Loucy (cell line): ENCODE measurements around the gene VWA3A.
"Not testable (repeated sequence)": the region's sequence is repeated elsewhere in the genome, so short reads cannot be mapped to it uniquely, and the experiment has no call there.

ENCODE experiments used
- EZH2phosphoT487 ChIP-seq: fragments of 200-600 bp; IDR thresholded peaks from 2 replicates; pipeline ENCODE4 v1.6.1; 2018; ENCODE audit warnings: antibody characterized with exemption, mild to moderate bottlenecking, moderate library complexity, borderline replicate concordance
- TF ChIP-seq, protein P1 (sequence below): fragments of 200-600 bp; sonication (generic); conservative IDR thresholded peaks from 2 replicates; pipeline ENCODE4 v1.5.1; 2014; ENCODE audit warnings: mild to moderate bottlenecking, antibody characterized with exemption, low read length

DNA sequence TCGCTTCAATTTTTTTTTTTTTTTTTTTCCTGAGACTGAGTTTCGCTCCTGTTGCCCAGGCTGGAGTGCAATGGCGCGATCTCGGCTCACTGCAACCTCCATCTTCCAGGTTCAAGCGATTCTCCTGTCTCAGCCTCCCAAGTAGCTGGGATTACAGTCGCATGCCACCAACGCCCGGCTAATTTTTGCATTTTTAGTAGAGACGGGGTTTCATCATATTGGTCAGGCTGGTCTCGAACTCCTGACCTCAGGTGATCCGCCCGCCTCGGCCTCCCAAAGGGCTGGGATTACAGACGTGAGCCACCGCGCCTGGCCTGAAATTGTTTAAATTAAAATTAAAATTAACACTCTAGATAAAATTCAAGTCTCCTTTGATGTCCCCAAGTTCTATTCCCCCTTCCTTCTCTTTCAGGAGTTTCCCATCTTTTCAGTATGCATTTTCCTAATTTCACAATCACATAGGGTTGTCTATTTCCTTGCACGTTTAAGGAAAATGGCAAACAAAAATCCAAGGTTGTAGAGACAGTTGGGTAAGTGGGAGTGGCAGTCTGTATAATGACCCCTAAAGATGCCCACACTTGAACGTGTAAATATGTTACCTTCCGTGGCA, 104.3 kb downstream of the VWA3A start:
- not testable (repeated sequence) for TF ChIP-seq EZH2phosphoT487
- TF ChIP-seq, protein P1, sequence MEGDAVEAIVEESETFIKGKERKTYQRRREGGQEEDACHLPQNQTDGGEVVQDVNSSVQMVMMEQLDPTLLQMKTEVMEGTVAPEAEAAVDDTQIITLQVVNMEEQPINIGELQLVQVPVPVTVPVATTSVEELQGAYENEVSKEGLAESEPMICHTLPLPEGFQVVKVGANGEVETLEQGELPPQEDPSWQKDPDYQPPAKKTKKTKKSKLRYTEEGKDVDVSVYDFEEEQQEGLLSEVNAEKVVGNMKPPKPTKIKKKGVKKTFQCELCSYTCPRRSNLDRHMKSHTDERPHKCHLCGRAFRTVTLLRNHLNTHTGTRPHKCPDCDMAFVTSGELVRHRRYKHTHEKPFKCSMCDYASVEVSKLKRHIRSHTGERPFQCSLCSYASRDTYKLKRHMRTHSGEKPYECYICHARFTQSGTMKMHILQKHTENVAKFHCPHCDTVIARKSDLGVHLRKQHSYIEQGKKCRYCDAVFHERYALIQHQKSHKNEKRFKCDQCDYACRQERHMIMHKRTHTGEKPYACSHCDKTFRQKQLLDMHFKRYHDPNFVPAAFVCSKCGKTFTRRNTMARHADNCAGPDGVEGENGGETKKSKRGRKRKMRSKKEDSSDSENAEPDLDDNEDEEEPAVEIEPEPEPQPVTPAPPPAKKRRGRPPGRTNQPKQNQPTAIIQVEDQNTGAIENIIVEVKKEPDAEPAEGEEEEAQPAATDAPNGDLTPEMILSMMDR: not testable (repeated sequence)
